ENCODE measurements around the gene PGC. TPM values are rescaled to one million over a fixed set of nuclear protein-coding genes. Genes with fewer than 3 reads are reported as not detected.

The PGC gene
- total and polyA plus RNA-seq, 9 donors = 0.53 to 0.94 (median 0.81) TPM; not detected in 6

DNA sequence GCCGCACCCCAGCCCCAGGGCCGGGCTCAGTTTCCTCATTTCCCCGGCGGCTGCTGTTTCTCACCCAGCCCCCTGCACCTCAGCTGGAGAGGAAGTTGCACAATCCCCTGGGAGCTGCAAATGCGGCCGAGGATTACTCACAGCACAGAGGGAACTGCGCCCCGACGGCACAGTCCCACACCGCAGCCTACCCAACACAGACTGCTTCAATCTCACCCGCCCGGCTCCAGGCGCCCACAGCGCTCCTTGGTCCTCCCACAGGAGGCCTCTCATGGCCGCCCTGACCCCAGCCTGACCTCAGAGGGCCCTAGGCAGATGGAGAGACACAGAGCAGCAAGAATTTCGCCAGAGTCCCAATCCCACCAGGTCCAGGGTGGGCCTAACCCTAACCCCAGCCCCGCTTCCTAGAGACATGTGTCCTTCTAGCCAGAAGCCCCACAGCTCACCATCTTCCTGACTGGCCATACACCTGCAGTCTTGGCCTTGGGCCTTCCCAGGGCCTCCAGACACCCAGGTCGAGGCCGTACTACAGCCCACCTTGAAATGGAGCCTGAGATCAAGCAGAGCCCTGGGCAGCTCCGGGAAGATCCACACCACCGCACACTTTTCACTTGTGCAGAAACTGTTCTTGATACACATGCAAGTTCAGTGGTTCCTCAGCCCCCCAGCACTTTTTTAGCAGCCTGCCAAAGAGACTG is 23.5 kb downstream of the PGC start:
- H3K9me3 ChIP-seq = no peaks in the 10 kb centered on the region
- no peak overlapping the region for H3K4me3 ChIP-seq
- no peak overlapping the region for H3K27ac ChIP-seq
- DNase-seq = no peak
- intact Hi-C loops (cut with DNase I) = no loop called here
- TF ChIP-seq POLR2A (IDR thresholded peaks at IDR 0.05) (no peak), EP300 (IDR thresholded peaks at IDR 0.05) (no peak)
- TF ChIP-seq, protein P1, sequence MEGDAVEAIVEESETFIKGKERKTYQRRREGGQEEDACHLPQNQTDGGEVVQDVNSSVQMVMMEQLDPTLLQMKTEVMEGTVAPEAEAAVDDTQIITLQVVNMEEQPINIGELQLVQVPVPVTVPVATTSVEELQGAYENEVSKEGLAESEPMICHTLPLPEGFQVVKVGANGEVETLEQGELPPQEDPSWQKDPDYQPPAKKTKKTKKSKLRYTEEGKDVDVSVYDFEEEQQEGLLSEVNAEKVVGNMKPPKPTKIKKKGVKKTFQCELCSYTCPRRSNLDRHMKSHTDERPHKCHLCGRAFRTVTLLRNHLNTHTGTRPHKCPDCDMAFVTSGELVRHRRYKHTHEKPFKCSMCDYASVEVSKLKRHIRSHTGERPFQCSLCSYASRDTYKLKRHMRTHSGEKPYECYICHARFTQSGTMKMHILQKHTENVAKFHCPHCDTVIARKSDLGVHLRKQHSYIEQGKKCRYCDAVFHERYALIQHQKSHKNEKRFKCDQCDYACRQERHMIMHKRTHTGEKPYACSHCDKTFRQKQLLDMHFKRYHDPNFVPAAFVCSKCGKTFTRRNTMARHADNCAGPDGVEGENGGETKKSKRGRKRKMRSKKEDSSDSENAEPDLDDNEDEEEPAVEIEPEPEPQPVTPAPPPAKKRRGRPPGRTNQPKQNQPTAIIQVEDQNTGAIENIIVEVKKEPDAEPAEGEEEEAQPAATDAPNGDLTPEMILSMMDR (IDR thresholded peaks at IDR 0.05) = no peak
- 76 to 83% (median 81%) methylated on average over 19 to 21 of the region's 21 CpGs for WGBS, 3 donors
- H3K4me1 ChIP-seq (ENCODE audit: insufficient read depth) = no peaks in the 10 kb centered on the region
- H3K36me3 ChIP-seq = no peaks in the 10 kb centered on the region
- H3K27me3 ChIP-seq = no peaks in the 10 kb centered on the region

DNA sequence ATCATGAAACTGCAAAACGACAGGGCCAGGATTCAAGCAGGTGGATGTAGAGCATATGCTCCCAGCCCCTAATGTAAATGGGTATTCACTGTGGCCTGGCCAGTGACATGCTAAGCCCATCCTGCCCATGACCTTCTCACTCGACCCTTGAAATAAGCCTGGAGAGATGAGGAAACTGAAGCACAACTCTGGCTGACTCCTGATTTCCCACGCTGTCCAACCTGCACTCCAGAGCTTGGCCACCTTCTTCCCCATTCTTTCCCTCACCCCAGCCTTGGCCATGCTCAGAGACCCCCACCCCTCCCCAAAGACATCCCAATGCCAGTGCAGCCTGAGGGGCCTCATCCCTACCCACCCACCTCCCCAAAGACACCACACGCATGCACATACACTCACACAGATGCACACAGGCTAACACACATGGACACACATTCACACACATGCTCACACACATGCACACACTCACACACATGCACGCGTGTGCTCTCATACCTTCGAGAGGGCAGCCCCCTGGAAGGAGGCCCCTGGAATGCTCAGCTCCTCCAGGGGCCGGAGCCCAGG is 24.1 kb downstream of the PGC start:
- 78 to 86% (median 81%) methylated on average over 8 of the region's 8 CpGs for WGBS, 3 donors
- Histone ChIP-seq H3K27me3 (no peaks in the 10 kb centered on the region), H3K9me3 (no peaks in the 10 kb centered on the region), H3K4me1 (ENCODE audit: insufficient read depth) (no peaks in the 10 kb centered on the region), H3K4me3 (no peak overlapping the region), H3K36me3 (no peaks in the 10 kb centered on the region), H3K27ac (no peak overlapping the region)
- intact Hi-C loops (cut with DNase I) = no loop called here
- TF ChIP-seq EP300 (IDR thresholded peaks at IDR 0.05) (no peak), POLR2A (IDR thresholded peaks at IDR 0.05) (no peak)
- TF ChIP-seq, protein P1 (IDR thresholded peaks at IDR 0.05) = no peak
- no peak for DNase-seq

DNA sequence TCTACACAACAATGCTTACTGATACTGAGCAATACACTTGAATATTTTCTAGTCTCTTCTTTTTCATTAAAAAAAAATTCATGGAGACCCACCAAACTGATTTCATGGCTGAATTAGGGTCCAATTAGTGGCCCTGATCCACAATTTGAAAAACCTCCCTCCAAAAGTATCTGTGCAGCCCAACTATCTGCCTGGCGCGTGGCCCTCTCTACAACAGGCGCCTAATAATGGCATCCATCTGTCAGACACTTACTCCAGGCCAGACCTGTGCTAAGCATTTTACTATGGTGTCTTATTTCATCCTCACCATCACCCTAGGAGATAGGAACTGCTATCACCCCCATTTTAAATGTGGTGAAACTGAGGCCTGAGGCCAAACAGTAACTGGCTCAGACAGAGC is 25.8 kb downstream of the PGC start:
- peaks cover 1% of the 10 kb centered on the region for H3K4me1 ChIP-seq (ENCODE audit: insufficient read depth)
- intact Hi-C loops (cut with DNase I) = no loop called here
- 94 to 98% (median 96%) methylated on average over 3 of the region's 3 CpGs for WGBS, 3 donors
- no peak overlapping the region for H3K4me3 ChIP-seq
- no peak for DNase-seq
- H3K36me3 ChIP-seq = no peaks in the 10 kb centered on the region
- H3K27me3 ChIP-seq = no peaks in the 10 kb centered on the region
- no peak overlapping the region for H3K27ac ChIP-seq
- TF ChIP-seq EP300 (IDR thresholded peaks at IDR 0.05) (no peak), POLR2A (IDR thresholded peaks at IDR 0.05) (no peak)
- TF ChIP-seq, protein P1 (IDR thresholded peaks at IDR 0.05) = no peak
- no peaks in the 10 kb centered on the region for H3K9me3 ChIP-seq

DNA sequence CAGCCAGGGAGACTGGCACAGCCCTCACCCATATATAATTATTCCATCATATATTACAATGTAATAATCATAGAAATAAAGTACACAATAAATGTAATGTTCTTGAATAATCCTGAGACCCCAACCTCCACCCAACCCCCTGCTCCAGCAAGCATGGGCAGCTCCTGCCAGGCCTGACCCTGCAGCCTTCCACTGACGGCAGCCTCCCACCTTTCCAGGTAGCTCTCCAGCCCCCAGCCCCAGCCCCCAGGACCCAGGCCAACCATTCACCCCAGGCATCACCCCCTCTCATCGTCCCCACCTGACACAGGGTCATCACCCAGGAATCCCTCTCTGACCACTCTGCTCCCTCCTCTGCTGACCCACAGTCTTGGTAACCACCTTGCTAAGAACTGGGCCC is 26.4 kb downstream of the PGC start:
- Histone ChIP-seq H3K27me3 (no peaks in the 10 kb centered on the region), H3K4me1 (ENCODE audit: insufficient read depth) (peaks cover 1% of the 10 kb centered on the region), H3K4me3 (no peak overlapping the region), H3K36me3 (no peaks in the 10 kb centered on the region), H3K27ac (no peak overlapping the region), H3K9me3 (no peaks in the 10 kb centered on the region)
- intact Hi-C loops (cut with DNase I) = no loop called here
- DNase-seq = no peak
- 83 to 92% (median 83%) methylated on average over 2 of the region's 2 CpGs for WGBS, 3 donors
- TF ChIP-seq POLR2A (IDR thresholded peaks at IDR 0.05) (no peak), EP300 (IDR thresholded peaks at IDR 0.05) (no peak)
- TF ChIP-seq, protein P1 (IDR thresholded peaks at IDR 0.05) = no peak

All from ovary (tissue), 9 donors.